GM12878 (cell line): ENCODE results near the gene CATSPER3. TPM values are rescaled to one million over a fixed set of nuclear protein-coding genes. Genes with fewer than 3 reads are reported as not detected.

ENCODE experiments used
- ATAC-seq: fragments of 200-7000 bp; cut with Tn5 transposase; 3 replicates; pipeline ENCODE4 v1.9.1; 2020; ENCODE audit warnings: mild to moderate bottlenecking, moderate library complexity
- BruUV-seq: library from RNA; stranded (reverse); fragments of 400-500 nt; replicated peaks from 2 replicates; lab custom pipeline; 2021; lab: Mats Ljungman, UMichigan
- CTCF ChIA-PET: fragments of 300-600 bp; sonication (Branson Sonifier 250); formaldehyde crosslinking; extraction: SDS; loops from one replicate; lab custom pipeline; 2021; ENCODE audit warnings: inconsistent platforms; lab: Yijun Ruan, JAX
- POLR2A ChIA-PET: fragments of 350-600 bp; formaldehyde crosslinking; extraction: SDS; loops from one replicate; lab custom pipeline; 2021; ENCODE audit warnings: inconsistent platforms; lab: Charles Lee
- RAD21 ChIA-PET: fragments of 300-600 bp; sonication (Branson Sonifier 250); formaldehyde crosslinking; loops from one replicate; lab custom pipeline; 2023; ENCODE audit warnings: antibody characterized with exemption; ENCODE audit not compliant: unreplicated experiment; lab: Charles Lee
- SMC1A ChIA-PET: fragments of 300-600 bp; sonication (Branson Sonifier 250); formaldehyde crosslinking; loops from one replicate; lab custom pipeline; 2023; ENCODE audit not compliant: unreplicated experiment, uncharacterized antibody; lab: Charles Lee
- DNase-seq: peaks from one replicate; pipeline ENCODE4 v3.0.0-alpha.2; 2011; ENCODE audit warnings: low read depth, low spot score
- FAIRE-seq: peaks from 3 replicates; lab custom pipeline; 2011; peaks lifted over from hg19 to GRCh38; lab: Jason Lieb, UNC
- H2AFZ ChIP-seq: 2 replicates; pipeline ENCODE4 v1.6.0; 2011; ENCODE audit warnings: low read depth, low read length, control low read depth; ENCODE audit not compliant: control insufficient read depth
- H3K27ac ChIP-seq: 2 replicates; pipeline ENCODE4 v1.5.1; 2011; ENCODE audit warnings: control low read depth; ENCODE audit not compliant: control insufficient read depth, insufficient read depth
- H3K27me3 ChIP-seq, 2 experiments: replicated peaks in 1 of 2; 2 replicates each; pipeline versions ENCODE4 v1.6.0 to v1.6.1; 2011; ENCODE audit warnings: low read length in 1 of 2; ENCODE audit not compliant: control insufficient read depth in 2 of 2, insufficient read depth in 2 of 2
- H3K36me3 ChIP-seq, 2 experiments: 2 replicates each; pipeline ENCODE4 v1.5.1; 2011; ENCODE audit warnings: low read length in 1 of 2; ENCODE audit not compliant: control insufficient read depth in 2 of 2, insufficient read depth in 2 of 2
- H3K4me1 ChIP-seq: 2 replicates; pipeline ENCODE4 v1.6.1; 2011; ENCODE audit warnings: mild to moderate bottlenecking, low read length, moderate library complexity, mixed read lengths; ENCODE audit not compliant: control insufficient read depth, insufficient read depth
- H3K4me2 ChIP-seq: 2 replicates; pipeline ENCODE4 v1.6.0; 2011; ENCODE audit warnings: control low read depth; ENCODE audit not compliant: control insufficient read depth, insufficient read depth
- H3K4me3 ChIP-seq: fragments of 200-600 bp; sonication (generic); 2 replicates; pipeline ENCODE4 v1.5.1; 2016
- H3K79me2 ChIP-seq: 2 replicates; pipeline ENCODE4 v1.6.0; 2011; ENCODE audit warnings: low read length; ENCODE audit not compliant: control insufficient read depth, insufficient read depth
- H3K9ac ChIP-seq: 2 replicates; pipeline ENCODE4 v1.8.0; 2011; ENCODE audit warnings: low read length, control low read depth, mixed read lengths; ENCODE audit not compliant: control insufficient read depth, insufficient read depth
- H3K9me3 ChIP-seq: replicated peaks from 3 replicates; pipeline ENCODE4 v1.5.1; 2011; ENCODE audit warnings: mild to moderate bottlenecking, low read length; ENCODE audit not compliant: control insufficient read depth, insufficient read depth
- H4K20me1 ChIP-seq: 2 replicates; pipeline ENCODE4 v1.6.0; 2011; ENCODE audit not compliant: control insufficient read depth, insufficient read depth
- BRCA1 ChIP-seq: IDR thresholded peaks from 2 replicates; pipeline ENCODE4 v1.6.1; 2011; ENCODE audit warnings: low read depth, low read length, improper control_type of control experiment
- CREM ChIP-seq: IDR thresholded peaks from 2 replicates; pipeline ENCODE4 v1.6.1; 2014; ENCODE audit warnings: antibody characterized with exemption, low read depth
- E2F4 ChIP-seq: IDR thresholded peaks from 2 replicates; pipeline ENCODE4 v1.6.1; 2012; ENCODE audit warnings: low read depth, low read length, improper control_type of control experiment
- EED ChIP-seq: sonication (generic); IDR thresholded peaks from 2 replicates; pipeline ENCODE4 v1.6.1; 2016; ENCODE audit warnings: antibody characterized with exemption, low read depth
- FOXK2 ChIP-seq: fragments of 450-650 bp; IDR thresholded peaks from 2 replicates; pipeline ENCODE4 v1.6.1; 2017; ENCODE audit warnings: mild to moderate bottlenecking, moderate library complexity
- HDAC6 ChIP-seq: fragments of 200-600 bp; sonication (generic); IDR thresholded peaks from one replicate; pipeline ENCODE4 v1.8.0; 2017; ENCODE audit warnings: antibody characterized with exemption; ENCODE audit not compliant: unreplicated experiment
- MYC ChIP-seq: IDR thresholded peaks from 2 replicates; pipeline ENCODE4 v1.6.1; 2011; ENCODE audit warnings: mild to moderate bottlenecking, low read length, moderate library complexity, inconsistent platforms; ENCODE audit not compliant: insufficient read depth, insufficient replicate concordance, insufficient read length, severe bottlenecking
- NFXL1 ChIP-seq: fragments of 450-650 bp; IDR thresholded peaks from 2 replicates; pipeline ENCODE4 v1.6.1; 2017; ENCODE audit warnings: antibody characterized with exemption, mild to moderate bottlenecking, borderline replicate concordance
- PRDM15 ChIP-seq: fragments of 450-650 bp; formaldehyde crosslinking; IDR thresholded peaks from 2 replicates; pipeline ENCODE4 v1.4.0; 2020; ENCODE audit warnings: mild to moderate bottlenecking, moderate library complexity
- RBBP5 ChIP-seq: fragments of 200-600 bp; sonication (generic); conservative IDR thresholded peaks from 2 replicates; pipeline ENCODE4 v1.6.1; 2016
- SIN3A ChIP-seq: IDR thresholded peaks from 2 replicates; pipeline ENCODE4 v1.6.1; 2012; ENCODE audit warnings: low read depth, low read length, improper control_type of control experiment
- SRF ChIP-seq, 2 experiments: IDR thresholded peaks; 2 replicates each; pipeline ENCODE4 v1.6.1; 2011; ENCODE audit warnings: low read depth in 2 of 2, low read length in 2 of 2, mild to moderate bottlenecking in 1 of 2, moderate library complexity in 1 of 2
- STAT3 ChIP-seq: IDR thresholded peaks from 2 replicates; pipeline ENCODE4 v1.6.1; 2011; ENCODE audit warnings: low read depth, low read length, improper control_type of control experiment
- TBL1XR1 ChIP-seq: IDR thresholded peaks from 2 replicates; pipeline ENCODE4 v1.6.1; 2012; ENCODE audit warnings: low read depth, low read length, improper control_type of control experiment
- ZBED1 ChIP-seq: IDR thresholded peaks from 2 replicates; pipeline ENCODE4 v1.6.1; 2016; ENCODE audit warnings: borderline replicate concordance
- ZBTB33 ChIP-seq: fragments of 450-650 bp; IDR thresholded peaks from 2 replicates; pipeline ENCODE4 v1.6.1; 2017; ENCODE audit warnings: mild to moderate bottlenecking
- in situ Hi-C: fragments of 300-500 bp; cut with MboI; formaldehyde crosslinking; loops from 9 replicates; pipeline ENCODE4 v1.14.3; 2018; ENCODE audit warnings: mixed read lengths
- intact Hi-C: fragments of 100-400 bp; cut with micrococcal nuclease; formaldehyde crosslinking; loops from one replicate; pipeline ENCODE4 v1.14.2; 2022; ENCODE audit not compliant: unreplicated experiment
- polyA plus RNA-seq, 11 experiments: library from polyadenylated mRNA; depleted of rRNA in 4 of 11; unstranded in 6 of 11; stranded (reverse) in 5 of 11; fragments of >200 nt; fragmentation: Nextera tagmentation in 4 of 11; fragmentation: Illumina TruSeq in 1 of 11; extraction: Ambion mirVana in 4 of 11; extraction: Trizol in 1 of 11; gene quantifications; 1 replicate in 1 of 11; 2 replicates in 10 of 11; pipeline versions ENCODE4 v1.2.1 to v1.2.3, GENCODE V29; 2011 to 2016; ENCODE audit warnings: inconsistent platforms in 2 of 11, missing spikeins in 2 of 11, low read depth in 1 of 11
- total RNA-seq, 4 experiments: library from RNA; depleted of rRNA in 3 of 4; stranded (reverse); fragments of >200 nt in 3 of 4; fragmentation: Illumina TruSeq in 1 of 4; extraction: Trizol in 1 of 4; gene quantifications; 2 replicates each; pipeline versions ENCODE4 v1.2.1 to v1.2.3, GENCODE V29; 2013 to 2021

CATSPER3 gene
- total and polyA plus RNA-seq, 10 of the 15 experiments (the other 5 are each of a cell fraction or from before 2014, with no cell fraction given) = 0.06 to 0.38 (median 0.13) TPM; not detected in 4

GRCh38 chr5:135045488-135045887 lies 77.8 kb downstream of the CATSPER3 start:
- FAIRE-seq (no peak), DNase-seq (no peak), ATAC-seq (no peak)
- no peaks in the 10 kb centered on the region; the same call in 1 of the 2 replicates for H4K20me1 ChIP-seq
- BruUV-seq = no TSS peak
- H3K79me2 ChIP-seq = no peaks in the 10 kb centered on the region
- no peaks in the 10 kb centered on the region for H3K36me3 ChIP-seq
- no peak overlapping the region for H3K4me2 ChIP-seq
- CTCF ChIA-PET = no interaction called here
- no peak overlapping the region for H3K4me3 ChIP-seq
- in situ Hi-C loops = no loop called here
- no peaks in the 10 kb centered on the region; the same call in 2 of the 3 replicates for H3K9me3 ChIP-seq
- H3K9ac ChIP-seq = no peak overlapping the region
- RAD21 ChIA-PET = no interaction called here
- H3K4me1 ChIP-seq = no peaks in the 10 kb centered on the region
- H2AFZ ChIP-seq = no peak overlapping the region
- H3K27me3 ChIP-seq = peaks cover 9 to 11% of the 10 kb centered on the region in 2 experiments
- POLR2A ChIA-PET = no interaction called here
- no peak overlapping the region for H3K27ac ChIP-seq
- TF ChIP-seq TBL1XR1 = no peak
- no peak for TF ChIP-seq FOXK2
- TF ChIP-seq E2F4 = no peak
- no peak for TF ChIP-seq PRDM15 (CRISPR knock-in tag)
- no peak for TF ChIP-seq ZBED1
- no peak for TF ChIP-seq SRF (IDR thresholded peaks at IDR 0.05; ENCODE audit: low read depth in 2 of 2, low read length in 2 of 2)
- no peak for TF ChIP-seq EED
- TF ChIP-seq NFXL1 = no peak
- TF ChIP-seq ZBTB33 = no peak
- TF ChIP-seq HDAC6 = no peak
- no peak for TF ChIP-seq CREM
- no peak for TF ChIP-seq RBBP5
- no peak for TF ChIP-seq SIN3A
- TF ChIP-seq BRCA1 = no peak
- no peak for TF ChIP-seq STAT3
- TF ChIP-seq MYC = no peak
- intact Hi-C loops = no loop called here
- SMC1A ChIA-PET = no interaction called here
